ENCODE measurements around the gene DRG1.
"Not testable (repeated sequence)": the region's sequence is repeated elsewhere in the genome, so short reads cannot be mapped to it uniquely, and the experiment has no call there.

The DRG1 gene
- 31.5 to 41.3 reads per million in 2 donors for total RNA-seq

GRCh38 chr22:31399211-31400022 is at the start of gene DRG1:
Gene DRG1, plus strand, starts transcription at chr22:31399604. Its CDS starts 80 bp downstream, at chr22:31399684.
- DNase-seq, result peak; percentile 91 to 96 (median 94)

- DNase-seq, result no peak
Observed at GRCh38 chr22:31349960-31350359, 49.4 kb upstream of the DRG1 start.

GRCh38 chr22:31350410-31350863 is 49.0 kb upstream of the DRG1 start:
- DNase-seq, result no peak

- no peak for DNase-seq
Observed at GRCh38 chr22:31354515-31354914, 44.9 kb upstream of the DRG1 start.

GRCh38 chr22:31360029-31360428 is 39.4 kb upstream of the DRG1 start:
- no peak for DNase-seq

GRCh38 chr22:31361743-31362142 is 37.7 kb upstream of the DRG1 start:
- no peak for DNase-seq

- no peak for DNase-seq
Observed at GRCh38 chr22:31363885-31364465, 35.4 kb upstream of the DRG1 start.

- no peak for DNase-seq
Observed at GRCh38 chr22:31367426-31367825, 32.0 kb upstream of the DRG1 start.

- DNase-seq, result no peak
Observed at GRCh38 chr22:31377612-31378011, 21.8 kb upstream of the DRG1 start.

- no peak for DNase-seq
Observed at GRCh38 chr22:31378123-31378522, 21.3 kb upstream of the DRG1 start.

- DNase-seq, result not testable (repeated sequence)
Observed at GRCh38 chr22:31378651-31379050, 20.8 kb upstream of the DRG1 start.

- DNase-seq, result peak in 1 of 5 experiments; percentile 13
Observed at GRCh38 chr22:31393893-31394292, 5.5 kb upstream of the DRG1 start.

- DNase-seq, result no peak
Observed at GRCh38 chr22:31394326-31394725, 5.1 kb upstream of the DRG1 start.

GRCh38 chr22:31398231-31398630 is 1.2 kb upstream of the DRG1 start:
- no peak for DNase-seq

- DNase-seq, result no peak
Observed at GRCh38 chr22:31400023-31400397, 606 bp downstream of the DRG1 start.

- DNase-seq, result not testable (repeated sequence)
Observed at GRCh38 chr22:31402350-31402749, 2.9 kb downstream of the DRG1 start.

- no peak for DNase-seq
Observed at GRCh38 chr22:31425331-31426050, 26.1 kb downstream of the DRG1 start.

GRCh38 chr22:31431950-31432349 is 32.5 kb downstream of the DRG1 start:
- DNase-seq, result no peak

GRCh38 chr22:31436132-31436531 is 36.7 kb downstream of the DRG1 start:
- no peak for DNase-seq

- no peak for DNase-seq
Observed at GRCh38 chr22:31439808-31440207, 40.4 kb downstream of the DRG1 start.

GRCh38 chr22:31440681-31441080 is 41.3 kb downstream of the DRG1 start:
- no peak for DNase-seq

GRCh38 chr22:31441652-31442051 is 42.2 kb downstream of the DRG1 start:
- DNase-seq, result no peak

GRCh38 chr22:31442768-31443489 is 43.5 kb downstream of the DRG1 start:
- DNase-seq, result no peak

Data from T-helper 2 cell (primary cell).